Endodermal cell (in vitro differentiated cells): Measurements from ENCODE around the gene DEK. TPM values are rescaled to one million over a fixed set of nuclear protein-coding genes. Genes with fewer than 3 reads are reported as not detected.
"Not testable (repeated sequence)": the region's sequence is repeated elsewhere in the genome, so short reads cannot be mapped to it uniquely, and the experiment has no call there.

Source experiments
- DNase-seq: peaks from one replicate; pipeline ENCODE4 v3.0.0-alpha.2; 2017
- H3K27ac ChIP-seq: 2 replicates; pipeline ENCODE4 v1.5.1; 2013; ENCODE audit warnings: mild to moderate bottlenecking, low read depth, low read length, moderate library complexity
- H3K27me3 ChIP-seq: 2 replicates; pipeline ENCODE4 v1.6.1; 2013; ENCODE audit warnings: mild to moderate bottlenecking, low read length, moderate library complexity; ENCODE audit not compliant: insufficient read depth, control insufficient read depth, poor library complexity, severe bottlenecking
- H3K36me3 ChIP-seq: 2 replicates; pipeline ENCODE4 v1.7.0; 2013; ENCODE audit warnings: mild to moderate bottlenecking, low read length, moderate library complexity; ENCODE audit not compliant: control insufficient read depth, insufficient read depth
- H3K4me1 ChIP-seq: one replicate; pipeline ENCODE4 v1.7.0; 2013; ENCODE audit warnings: low read length; ENCODE audit not compliant: control insufficient read depth, insufficient read depth
- H3K4me3 ChIP-seq: 2 replicates; pipeline ENCODE4 v1.5.1; 2013; ENCODE audit warnings: mild to moderate bottlenecking, low read length, moderate library complexity
- H3K9ac ChIP-seq: 2 replicates; pipeline ENCODE4 v1.6.1; 2013; ENCODE audit warnings: mild to moderate bottlenecking, low read length, moderate library complexity; ENCODE audit not compliant: poor library complexity, severe bottlenecking; ENCODE audit errors: extremely low read depth
- H3K9me3 ChIP-seq: 2 replicates; pipeline ENCODE4 v1.6.1; 2013; ENCODE audit warnings: mild to moderate bottlenecking, low read length, moderate library complexity; ENCODE audit not compliant: control insufficient read depth
- H3K27ac Mint-ChIP-seq: 2 replicates; pipeline ENCODE4 v1.8.0; 2020; ENCODE audit warnings: mixed read lengths
- H3K27me3 Mint-ChIP-seq: 2 replicates; pipeline ENCODE4 v1.8.0; 2021; ENCODE audit warnings: mild to moderate bottlenecking, mixed read lengths; ENCODE audit not compliant: insufficient read depth
- H3K36me3 Mint-ChIP-seq: 2 replicates; pipeline ENCODE4 v1.8.0; 2020; ENCODE audit warnings: low read depth, mixed read lengths
- H3K4me1 Mint-ChIP-seq: 2 replicates; pipeline ENCODE4 v1.8.0; 2020; ENCODE audit warnings: mixed read lengths
- H3K4me3 Mint-ChIP-seq: 2 replicates; pipeline ENCODE4 v1.8.0; 2020; ENCODE audit warnings: mild to moderate bottlenecking, moderate library complexity, mixed read lengths
- H3K9me3 Mint-ChIP-seq: 2 replicates; pipeline ENCODE4 v1.8.0; 2020; ENCODE audit warnings: mild to moderate bottlenecking, mixed read lengths
- CTCF ChIP-seq: fragments of 200-600 bp; sonication (generic); conservative IDR thresholded peaks from 2 replicates; pipeline ENCODE4 v1.5.0; 2021; ENCODE audit warnings: antibody characterized with exemption, mild to moderate bottlenecking
- WGBS, 2 experiments: methylation state at CpG; one replicate each; pipeline versions ENCODE4 v1.1.5 to v1.1.7; 2013; ENCODE audit warnings: missing lambda C conversion rate in 2 of 2, mixed read lengths in 1 of 2; ENCODE audit not compliant: insufficient coverage in 1 of 2, insufficient read length in 1 of 2; 5-methylcytosine and 5-hydroxymethylcytosine counted together
- total RNA-seq, 2 donors: library from RNA; stranded (reverse); fragmentation: NEBNext Ultra II Directional in 1 of 2; extraction: Animal tissue kit (Norgen Biotek cat#: 25700) in 1 of 2; gene quantifications; 2 replicates in 1 of 2; 3 replicates in 1 of 2; pipeline ENCODE4 v1.2.1, GENCODE V29; 2021

Gene DEK
- total RNA-seq, 2 donors from 2014 or later = 139 to 171 TPM

- Histone ChIP-seq H3K4me3 (no peak overlapping the region), H3K4me1 (no peaks in the 10 kb centered on the region), H3K9ac (no peak overlapping the region), H3K9me3 (no peaks in the 10 kb centered on the region), H3K36me3 (peaks cover 6% of the 10 kb centered on the region), H3K27me3 (no peaks in the 10 kb centered on the region), H3K27ac (no peak overlapping the region)
- no peak for TF ChIP-seq CTCF
- Mint-ChIP-seq H3K27ac (peak overlapping the region; percentile 60), H3K4me3 (no peak overlapping the region), H3K9me3 (peaks cover 15% of the 10 kb centered on the region), H3K4me1 (peaks cover 23% of the 10 kb centered on the region), H3K36me3 (peaks cover 50% of the 10 kb centered on the region), H3K27me3 (no peaks in the 10 kb centered on the region)
- DNase-seq = no peak
- 92 to 98% methylated on average over 4 to 5 of the region's 5 CpGs for WGBS, 2 experiments
Observed at GRCh38 chr6:18179770-18180356, 84.5 kb downstream of the DEK start.

- no peak overlapping the region for H3K4me3 Mint-ChIP-seq
- peaks cover 10% of the 10 kb centered on the region for H3K36me3 ChIP-seq
- no peak overlapping the region for H3K9ac ChIP-seq
- peaks cover 15% of the 10 kb centered on the region for H3K9me3 Mint-ChIP-seq
- H3K36me3 Mint-ChIP-seq = peaks cover 57% of the 10 kb centered on the region
- peak overlapping the region; percentile 60 for H3K27ac Mint-ChIP-seq
- no peak for TF ChIP-seq CTCF
- no peaks in the 10 kb centered on the region for H3K27me3 ChIP-seq
- H3K9me3 ChIP-seq = no peaks in the 10 kb centered on the region
- H3K4me1 Mint-ChIP-seq = peaks cover 20% of the 10 kb centered on the region
- H3K4me3 ChIP-seq = no peak overlapping the region
- H3K27me3 Mint-ChIP-seq = no peaks in the 10 kb centered on the region
- DNase-seq = no peak
- 96% methylated on average over 3 of the region's 3 CpGs; no CpG with 5 or more reads in 1 of the 2 experiments for WGBS, 2 experiments
- no peaks in the 10 kb centered on the region for H3K4me1 ChIP-seq
- no peak overlapping the region for H3K27ac ChIP-seq
Observed at GRCh38 chr6:18178960-18179615, 85.2 kb downstream of the DEK start.

GRCh38 chr6:18177286-18177965, 86.9 kb downstream of the DEK start:
- H3K36me3 Mint-ChIP-seq = peaks cover 59% of the 10 kb centered on the region
- WGBS, 2 experiments = 97 to 100% methylated on average over 2 to 4 of the region's 4 CpGs

GRCh38 chr6:18176198-18176597, 88.1 kb downstream of the DEK start:
- not testable (repeated sequence) for H3K27ac ChIP-seq, H3K27ac Mint-ChIP-seq, H3K4me3 ChIP-seq, H3K4me1 ChIP-seq, H3K27me3 ChIP-seq, H3K9ac ChIP-seq, H3K27me3 Mint-ChIP-seq, H3K4me3 Mint-ChIP-seq, DNase-seq, H3K4me1 Mint-ChIP-seq, H3K9me3 ChIP-seq
- WGBS, 2 experiments = 92 to 100% methylated on average over 2 to 4 of the region's 4 CpGs
- Mint-ChIP-seq H3K36me3 (peaks cover 63% of the 10 kb centered on the region), H3K9me3 (peaks cover 15% of the 10 kb centered on the region)
- H3K36me3 ChIP-seq = peaks cover 21% of the 10 kb centered on the region

More at GRCh38 chr6:18177286-18177965, 86.9 kb downstream of the DEK start:
- Histone ChIP-seq H3K4me3 (no peak overlapping the region), H3K27ac (no peak overlapping the region), H3K9me3 (no peaks in the 10 kb centered on the region), H3K9ac (no peak overlapping the region), H3K4me1 (no peaks in the 10 kb centered on the region), H3K27me3 (no peaks in the 10 kb centered on the region), H3K36me3 (peaks cover 10% of the 10 kb centered on the region)
- no peak for DNase-seq
- Mint-ChIP-seq H3K27me3 (no peaks in the 10 kb centered on the region), H3K27ac (no peak overlapping the region), H3K4me1 (peaks cover 17% of the 10 kb centered on the region), H3K9me3 (peaks cover 15% of the 10 kb centered on the region), H3K4me3 (no peak overlapping the region)
- TF ChIP-seq CTCF = no peak
